ENCODE results near the gene GORAB.

GRCh38 chr1:170601866-170602265 is 69.9 kb downstream of the GORAB start:
- no peak for TF ChIP-seq CHD2 (IDR thresholded peaks at IDR 0.05; ENCODE audit: low read length, partially characterized antibody)
- no peak for TF ChIP-seq USF1 (IDR thresholded peaks at IDR 0.05; ENCODE audit: borderline replicate concordance, low read depth)
- TF ChIP-seq CTCF (IDR thresholded peaks at IDR 0.05) = no peak
- no peak for TF ChIP-seq SIN3A (IDR thresholded peaks at IDR 0.05; ENCODE audit: borderline replicate concordance, low read depth, low read length)
- no peak for TF ChIP-seq EP300 (IDR thresholded peaks at IDR 0.05; ENCODE audit: borderline replicate concordance in 1 of 2, low read depth in 1 of 2, low read length in 1 of 2)
- no peak for TF ChIP-seq EZH2phosphoT487 (IDR thresholded peaks at IDR 0.05; ENCODE audit: borderline replicate concordance, low read depth)
- TF ChIP-seq YY1 (IDR thresholded peaks at IDR 0.05; ENCODE audit: low read depth) = no peak
